ENCODE data around the gene RGL1. TPM values are rescaled to one million over a fixed set of nuclear protein-coding genes. Genes with fewer than 3 reads are reported as not detected.
"Not testable (repeated sequence)": the region's sequence is repeated elsewhere in the genome, so short reads cannot be mapped to it uniquely, and the experiment has no call there.

Gene RGL1
- total and polyA plus RNA-seq, 2 donors (not counting 3 experiments of a cell fraction or from before 2014, with no cell fraction given) = 19.8 to 35.3 TPM

DNA sequence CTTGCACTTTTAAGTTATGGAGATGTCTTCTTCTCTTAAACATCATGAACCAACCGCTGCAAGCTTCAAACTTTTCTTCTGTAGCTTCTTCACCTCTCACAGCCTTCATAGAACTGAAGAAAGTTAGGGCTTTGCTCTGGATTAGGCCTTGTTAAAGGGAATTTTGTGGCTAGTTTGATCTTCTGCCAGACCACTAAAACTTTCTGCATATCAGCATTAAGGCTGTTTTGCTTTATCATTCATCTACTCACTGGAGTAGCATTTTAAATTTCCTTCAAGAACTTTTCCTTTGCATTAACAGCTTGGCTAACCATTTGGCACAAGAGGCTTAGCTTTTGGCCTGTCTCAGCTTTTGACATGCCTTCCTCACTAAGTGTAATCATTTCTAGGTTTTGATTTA lies 43.0 kb upstream of the RGL1 start:
- H2AFZ ChIP-seq (ENCODE audit: low read depth, low read length) = no peak overlapping the region
- H4K20me1 ChIP-seq (replicated peaks; ENCODE audit: control insufficient read depth, extremely low read depth, insufficient read depth, low read length) = no peaks in the 10 kb centered on the region
- ChIA-PET POLR2A (no interaction called here), CTCF (interaction anchor here (0.7 to 1.0 kb wide), 2 partner anchors 77 to 154 kb away, joined by 3 to 5 read pairs; no protein-coding TSS in a partner anchor)
- TF ChIP-seq JUN (IDR thresholded peaks at IDR 0.05; ENCODE audit: borderline replicate concordance, insufficient read depth, insufficient read length, low read depth) (no peak), MYC (IDR thresholded peaks at IDR 0.05; ENCODE audit: low read depth, low read length) (no peak), POLR2AphosphoS5 (IDR thresholded peaks at IDR 0.05; ENCODE audit: insufficient read depth, low read depth, low read length) (no peak), FOS (IDR thresholded peaks at IDR 0.05; ENCODE audit: borderline replicate concordance, insufficient read depth, low read length) (no peak), POLR2A (IDR thresholded peaks at IDR 0.05; ENCODE audit: low read depth, low read length) (no peak), EZH2 (IDR thresholded peaks at IDR 0.05; ENCODE audit: borderline replicate concordance, low read depth, low read length, severe bottlenecking) (no peak), GATA2 (IDR thresholded peaks at IDR 0.05; ENCODE audit: insufficient read depth, insufficient read length, low read depth, low read length) (no peak)
- TF ChIP-seq, protein P1, sequence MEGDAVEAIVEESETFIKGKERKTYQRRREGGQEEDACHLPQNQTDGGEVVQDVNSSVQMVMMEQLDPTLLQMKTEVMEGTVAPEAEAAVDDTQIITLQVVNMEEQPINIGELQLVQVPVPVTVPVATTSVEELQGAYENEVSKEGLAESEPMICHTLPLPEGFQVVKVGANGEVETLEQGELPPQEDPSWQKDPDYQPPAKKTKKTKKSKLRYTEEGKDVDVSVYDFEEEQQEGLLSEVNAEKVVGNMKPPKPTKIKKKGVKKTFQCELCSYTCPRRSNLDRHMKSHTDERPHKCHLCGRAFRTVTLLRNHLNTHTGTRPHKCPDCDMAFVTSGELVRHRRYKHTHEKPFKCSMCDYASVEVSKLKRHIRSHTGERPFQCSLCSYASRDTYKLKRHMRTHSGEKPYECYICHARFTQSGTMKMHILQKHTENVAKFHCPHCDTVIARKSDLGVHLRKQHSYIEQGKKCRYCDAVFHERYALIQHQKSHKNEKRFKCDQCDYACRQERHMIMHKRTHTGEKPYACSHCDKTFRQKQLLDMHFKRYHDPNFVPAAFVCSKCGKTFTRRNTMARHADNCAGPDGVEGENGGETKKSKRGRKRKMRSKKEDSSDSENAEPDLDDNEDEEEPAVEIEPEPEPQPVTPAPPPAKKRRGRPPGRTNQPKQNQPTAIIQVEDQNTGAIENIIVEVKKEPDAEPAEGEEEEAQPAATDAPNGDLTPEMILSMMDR (IDR thresholded peaks at IDR 0.05; ENCODE audit: extremely low read depth in 1 of 2, insufficient read depth in 1 of 2, low read depth in 1 of 2, low read length in 2 of 2) = no peak
- TF ChIP-seq, protein P2, sequence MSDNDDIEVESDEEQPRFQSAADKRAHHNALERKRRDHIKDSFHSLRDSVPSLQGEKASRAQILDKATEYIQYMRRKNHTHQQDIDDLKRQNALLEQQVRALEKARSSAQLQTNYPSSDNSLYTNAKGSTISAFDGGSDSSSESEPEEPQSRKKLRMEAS (IDR thresholded peaks at IDR 0.05; ENCODE audit: insufficient read depth, insufficient read length) = no peak
- H3K27me3 ChIP-seq (ENCODE audit: control insufficient read depth in 2 of 2, insufficient read depth in 2 of 2, low read length in 2 of 2) = no peaks in the 10 kb centered on the region
- H3K4me1 ChIP-seq (ENCODE audit: control insufficient read depth, extremely low read depth, insufficient read depth, low read length) = peaks cover 11% of the 10 kb centered on the region
- dilution Hi-C loops (cut with MboI; ENCODE audit: extremely low pct_ligation_motif_present, low sequenced_read_pairs) (no loop called here), intact Hi-C loops (cut with micrococcal nuclease) (no loop called here)
- no peak overlapping the region for H3K27ac ChIP-seq (ENCODE audit: insufficient read depth, low read depth, low read length)
- H3K36me3 ChIP-seq (ENCODE audit: control insufficient read depth in 2 of 2, extremely low read depth in 1 of 2, insufficient read depth in 2 of 2, low read length in 2 of 2) = no peaks in the 10 kb centered on the region
- peaks cover 2% of the 10 kb centered on the region for H3K9me3 ChIP-seq (replicated peaks; ENCODE audit: control insufficient read depth, insufficient read depth, low read length)
- no peak overlapping the region for H3K4me3 ChIP-seq (replicated peaks in 1 of 3; ENCODE audit: insufficient read depth in 1 of 3, low read depth in 1 of 3, low read length in 3 of 3)
- BruUV-seq (replicated peaks) = no TSS peak
- FAIRE-seq (no peak), DNase-seq (ENCODE audit: low read depth, low spot score) (no peak)
- H3K4me2 ChIP-seq (ENCODE audit: insufficient read depth, low read length) = no peak overlapping the region
- no peak overlapping the region for H3K9ac ChIP-seq (replicated peaks; ENCODE audit: extremely low read depth, insufficient read depth, low read length)
- H3K9me1 ChIP-seq (replicated peaks; ENCODE audit: control insufficient read depth, extremely low read depth, insufficient read depth, low read length) = no peaks in the 10 kb centered on the region
- no peaks in the 10 kb centered on the region for H3K79me2 ChIP-seq (ENCODE audit: control insufficient read depth, insufficient read depth, low read length)

DNA sequence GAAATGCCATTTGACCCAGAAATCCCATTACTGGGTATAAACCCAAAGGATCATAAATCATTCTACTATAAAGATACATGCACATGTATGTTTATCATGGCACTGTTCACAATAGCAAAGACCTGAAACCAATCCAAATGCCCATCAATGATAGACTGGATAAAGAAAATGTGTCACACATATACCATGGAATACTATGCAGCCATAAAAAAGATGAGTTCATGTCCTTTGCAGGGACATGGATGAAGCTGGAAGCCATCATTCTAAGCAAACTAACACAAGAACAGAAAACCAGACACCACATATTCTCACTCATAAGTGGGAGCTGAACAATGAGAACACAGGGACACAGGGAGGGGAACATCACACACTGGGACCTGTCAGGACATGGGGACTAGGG lies 42.1 kb upstream of the RGL1 start:
- CTCF ChIA-PET; dilution Hi-C loops (cut with MboI; ENCODE audit: extremely low pct_ligation_motif_present, low sequenced_read_pairs); H3K27me3 ChIP-seq (ENCODE audit: control insufficient read depth in 2 of 2, insufficient read depth in 2 of 2, low read length in 2 of 2); H4K20me1 ChIP-seq (replicated peaks; ENCODE audit: control insufficient read depth, extremely low read depth, insufficient read depth, low read length); H3K27ac ChIP-seq (ENCODE audit: insufficient read depth, low read depth, low read length); H3K36me3 ChIP-seq (ENCODE audit: control insufficient read depth in 2 of 2, extremely low read depth in 1 of 2, insufficient read depth in 2 of 2, low read length in 2 of 2); intact Hi-C loops (cut with micrococcal nuclease); H3K79me2 ChIP-seq (ENCODE audit: control insufficient read depth, insufficient read depth, low read length); BruUV-seq (replicated peaks); H3K4me2 ChIP-seq (ENCODE audit: insufficient read depth, low read length); H3K4me3 ChIP-seq (replicated peaks in 1 of 3; ENCODE audit: insufficient read depth in 1 of 3, low read depth in 1 of 3, low read length in 3 of 3); POLR2A ChIA-PET; H3K4me1 ChIP-seq (ENCODE audit: control insufficient read depth, extremely low read depth, insufficient read depth, low read length); H2AFZ ChIP-seq (ENCODE audit: low read depth, low read length); FAIRE-seq; DNase-seq (ENCODE audit: low read depth, low spot score); H3K9me1 ChIP-seq (replicated peaks; ENCODE audit: control insufficient read depth, extremely low read depth, insufficient read depth, low read length); H3K9ac ChIP-seq (replicated peaks; ENCODE audit: extremely low read depth, insufficient read depth, low read length); H3K9me3 ChIP-seq (replicated peaks; ENCODE audit: control insufficient read depth, insufficient read depth, low read length): not testable (repeated sequence)

All from endothelial cell of umbilical vein (primary cell).